Fibroblast of skin of abdomen (primary cell): ENCODE results near the gene TMEM259.
"Not testable (repeated sequence)": the region's sequence is repeated elsewhere in the genome, so short reads cannot be mapped to it uniquely, and the experiment has no call there.

Experiments
- DNase-seq: peaks from one replicate; pipeline ENCODE4 v3.0.0-alpha.2; 2013

Gene TMEM259

GRCh38 chr19:1038978-1039645 lies 18.2 kb upstream of the TMEM259 start:
- no peak for DNase-seq

GRCh38 chr19:1037621-1038064 lies 16.7 kb upstream of the TMEM259 start:
- no peak for DNase-seq

- no peak for DNase-seq
Observed at GRCh38 chr19:1035998-1036621, 15.2 kb upstream of the TMEM259 start.

GRCh38 chr19:1032264-1032867 lies 11.4 kb upstream of the TMEM259 start:
- DNase-seq = no peak

- peak; percentile 99 for DNase-seq
Observed at GRCh38 chr19:1028062-1028926, 7.4 kb upstream of the TMEM259 start.

- DNase-seq = no peak
Observed at GRCh38 chr19:1027650-1028061, 6.7 kb upstream of the TMEM259 start.

GRCh38 chr19:1026783-1027649 lies 6.1 kb upstream of the TMEM259 start:
- DNase-seq = peak; percentile 43

GRCh38 chr19:1025960-1026782 lies 5.2 kb upstream of the TMEM259 start, which contains the start of gene CNN2:
TSS of gene CNN2 (plus strand) at chr19:1026608. CDS start at chr19:1026662, 54 bp downstream.
- peak; percentile 87 for DNase-seq

- DNase-seq = not testable (repeated sequence)
Observed at GRCh38 chr19:1025080-1025479, 4.2 kb upstream of the TMEM259 start.

- not testable (repeated sequence) for DNase-seq
Observed at GRCh38 chr19:1023883-1024188, 2.9 kb upstream of the TMEM259 start.

- DNase-seq = no peak
Observed at GRCh38 chr19:1019980-1020867, 699 bp downstream of the TMEM259 start.

- no peak for DNase-seq
Observed at GRCh38 chr19:1019616-1019961, 1.3 kb downstream of the TMEM259 start.

GRCh38 chr19:1018932-1019615 lies 1.8 kb downstream of the TMEM259 start:
- DNase-seq = no peak

GRCh38 chr19:1018393-1018792 lies 2.5 kb downstream of the TMEM259 start:
- no peak for DNase-seq

GRCh38 chr19:1017906-1018305 lies 3.0 kb downstream of the TMEM259 start:
- DNase-seq = no peak

GRCh38 chr19:1017115-1017905 lies 3.6 kb downstream of the TMEM259 start:
- no peak for DNase-seq

- DNase-seq = no peak
Observed at GRCh38 chr19:1016647-1017114, 4.2 kb downstream of the TMEM259 start.
